GDM1 (cell line): ENCODE measurements around the gene PUS3.

Experiments used
- DNase-seq: peaks from one replicate; lab custom pipeline; 2025; lab: John Stamatoyannopoulos, UW

PUS3 gene, protein sequence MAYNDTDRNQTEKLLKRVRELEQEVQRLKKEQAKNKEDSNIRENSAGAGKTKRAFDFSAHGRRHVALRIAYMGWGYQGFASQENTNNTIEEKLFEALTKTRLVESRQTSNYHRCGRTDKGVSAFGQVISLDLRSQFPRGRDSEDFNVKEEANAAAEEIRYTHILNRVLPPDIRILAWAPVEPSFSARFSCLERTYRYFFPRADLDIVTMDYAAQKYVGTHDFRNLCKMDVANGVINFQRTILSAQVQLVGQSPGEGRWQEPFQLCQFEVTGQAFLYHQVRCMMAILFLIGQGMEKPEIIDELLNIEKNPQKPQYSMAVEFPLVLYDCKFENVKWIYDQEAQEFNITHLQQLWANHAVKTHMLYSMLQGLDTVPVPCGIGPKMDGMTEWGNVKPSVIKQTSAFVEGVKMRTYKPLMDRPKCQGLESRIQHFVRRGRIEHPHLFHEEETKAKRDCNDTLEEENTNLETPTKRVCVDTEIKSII

GRCh38 chr11:125902927-125903710, at the start of gene PUS3:
PUS3 (minus strand) TSS chr11:125903206; CDS start chr11:125896284, 6,922 bp downstream.
- DNase-seq = peak; percentile 68

- DNase-seq = no peak
Measured at GRCh38 chr11:125952559-125952958, 49.6 kb upstream of the PUS3 start.

DNA sequence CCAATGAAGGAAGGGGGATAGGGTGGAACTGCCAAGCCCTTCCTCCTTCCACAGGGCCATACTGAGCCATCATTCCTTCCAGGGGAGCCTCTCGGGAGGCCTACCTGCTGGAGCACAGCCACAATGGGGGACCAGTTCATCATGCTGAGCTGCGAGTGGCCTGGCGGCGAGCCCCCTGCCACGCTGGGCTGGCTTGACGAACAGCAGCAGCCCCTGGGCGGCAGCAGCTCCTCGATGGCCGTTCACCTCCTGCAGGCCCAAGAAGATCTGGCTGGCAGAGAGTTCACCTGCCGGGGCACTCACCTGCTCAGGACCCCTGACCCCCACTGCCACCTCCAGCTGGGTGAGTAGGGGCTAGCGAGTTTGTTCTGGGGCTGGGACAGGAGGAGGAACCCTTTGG, 48.7 kb upstream of the PUS3 start:
- no peak for DNase-seq

DNA sequence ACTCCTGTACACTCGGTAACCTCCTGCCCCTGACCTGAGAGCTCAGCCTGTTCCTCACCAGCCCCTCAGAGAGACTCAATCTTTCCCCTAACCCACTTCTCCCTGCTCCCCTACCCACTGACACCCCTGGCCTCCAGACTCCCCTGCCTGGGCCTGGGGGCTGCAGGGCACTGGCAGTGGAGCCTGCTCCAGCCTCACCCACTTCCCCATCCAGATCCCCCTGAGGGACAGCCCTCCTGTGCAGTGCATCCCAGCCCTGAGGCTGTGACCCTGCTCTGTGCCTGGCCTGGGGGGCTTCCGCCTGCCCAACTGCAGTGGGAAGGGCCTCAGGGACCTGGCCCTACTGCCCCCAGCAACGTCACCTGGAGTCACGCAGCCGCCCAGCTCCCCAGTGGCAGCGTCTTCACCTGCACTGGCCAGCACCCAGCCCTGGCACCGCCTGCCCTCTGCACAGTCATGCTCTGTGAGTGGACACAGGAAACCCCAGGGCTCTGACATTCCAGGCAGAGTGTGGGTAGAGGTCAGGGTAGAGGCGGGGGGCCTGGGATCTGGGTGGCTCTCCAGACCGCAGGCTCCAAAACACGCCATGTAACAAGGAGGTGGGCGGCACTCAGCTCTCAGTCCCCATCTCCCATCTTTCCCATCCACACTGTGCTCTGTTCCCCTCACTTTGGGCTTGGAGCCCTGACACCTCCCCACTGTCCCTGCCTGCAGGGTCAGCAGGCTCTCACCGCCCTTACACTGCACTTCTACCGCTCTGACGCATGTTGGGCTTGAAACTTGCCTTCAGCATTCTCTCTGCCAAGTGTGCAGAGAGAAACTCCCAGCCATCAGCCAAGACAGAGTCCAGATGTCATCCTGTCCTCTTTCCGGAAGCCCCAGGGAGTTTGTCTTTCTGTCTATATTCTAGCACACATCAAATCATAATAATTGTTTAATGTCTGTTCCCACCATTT, 48.0 kb upstream of the PUS3 start:
- DNase-seq = no peak

- DNase-seq = no peak
Measured at GRCh38 chr11:125950178-125950490, 47.1 kb upstream of the PUS3 start.

DNA sequence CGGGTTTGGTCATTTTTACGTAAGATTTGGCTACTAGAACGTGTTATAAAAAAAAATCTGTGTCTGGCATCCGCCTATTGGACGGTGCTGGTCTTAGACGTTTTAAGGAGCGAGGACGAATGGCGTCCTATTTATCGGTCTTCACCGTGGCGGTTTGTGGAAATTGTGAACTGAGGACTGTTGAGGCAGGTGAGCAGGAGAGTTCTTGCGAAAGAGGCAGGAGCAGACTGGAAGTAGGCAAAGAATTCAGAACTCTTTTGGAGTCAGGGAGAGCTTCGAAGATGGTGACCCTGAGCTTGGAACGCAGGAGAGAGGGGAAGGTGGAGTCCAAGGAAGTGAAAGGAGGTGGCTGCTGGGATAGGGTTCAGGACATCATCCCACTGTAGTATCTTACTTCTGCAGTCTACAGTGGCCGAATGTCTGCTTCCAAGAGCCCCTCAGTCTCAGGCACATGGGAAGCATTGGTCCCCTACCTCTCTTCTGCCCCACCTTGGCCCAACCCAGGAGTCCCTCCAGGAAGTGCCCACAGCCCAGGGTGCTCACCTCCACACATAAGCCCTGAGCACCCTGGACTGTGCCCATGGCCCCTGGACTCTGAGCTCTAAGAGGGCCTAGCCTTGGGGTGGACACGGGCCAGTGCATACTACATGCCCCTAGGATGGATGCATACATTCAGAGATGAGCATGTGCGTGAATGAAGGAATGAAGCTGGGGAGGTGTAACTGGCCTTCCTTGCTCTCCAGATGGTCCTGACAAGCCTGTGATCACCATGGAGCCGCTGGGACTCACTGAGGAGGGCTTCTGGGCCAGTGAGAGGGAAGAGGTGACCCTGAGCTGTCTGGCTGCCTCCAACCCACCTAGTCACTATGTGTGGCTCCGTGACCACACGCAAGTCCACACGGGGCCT, 46.5 kb upstream of the PUS3 start:
- DNase-seq = no peak

- DNase-seq = no peak
Measured at GRCh38 chr11:125948278-125949051, 45.5 kb upstream of the PUS3 start.

DNA sequence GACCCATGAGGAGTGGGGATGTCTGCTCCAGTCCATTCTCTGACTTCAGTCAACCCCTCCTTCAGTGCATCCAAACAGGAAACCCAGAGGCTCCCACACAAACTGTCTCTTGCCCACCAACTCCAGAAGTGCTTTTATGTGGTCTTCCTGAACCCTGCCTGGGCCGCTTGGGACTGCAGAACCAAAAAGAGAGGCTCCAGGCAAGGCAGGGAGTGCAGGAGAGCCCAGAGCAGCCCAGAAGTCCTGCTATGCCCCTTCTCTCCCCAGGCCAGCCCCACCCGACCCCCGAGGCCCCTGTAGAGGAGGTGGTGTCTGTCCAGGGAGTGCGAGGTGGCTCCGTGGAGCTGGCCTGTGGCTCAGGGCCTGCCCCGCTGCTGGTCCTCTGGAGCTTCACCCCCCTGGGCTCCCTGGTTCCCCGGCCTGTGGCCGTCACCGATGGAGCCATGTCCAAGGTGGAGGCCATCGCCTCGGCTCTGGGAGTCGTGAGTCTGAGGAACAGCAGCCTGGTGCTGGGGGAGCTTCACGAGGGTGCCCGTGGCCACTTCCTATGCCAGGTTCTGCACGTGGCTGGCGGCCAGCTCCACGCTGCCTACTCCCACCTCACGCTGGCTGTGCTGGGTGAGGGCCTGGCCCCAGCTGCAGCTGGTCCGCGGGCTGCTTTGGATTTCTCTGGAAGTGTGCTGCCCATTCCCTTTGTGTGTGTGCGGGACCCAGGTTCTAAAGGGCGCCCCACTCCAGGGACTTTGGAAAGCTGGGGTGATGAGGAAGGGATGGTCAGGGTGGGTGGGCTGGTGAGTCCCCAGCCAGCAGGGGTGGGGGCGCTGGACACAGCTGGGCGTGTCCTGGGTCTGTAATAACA, 44.6 kb upstream of the PUS3 start:
- no peak for DNase-seq

GRCh38 chr11:125946712-125947418, 43.9 kb upstream of the PUS3 start:
- DNase-seq = no peak

- DNase-seq = no peak
Measured at GRCh38 chr11:125945797-125946520, 43.0 kb upstream of the PUS3 start, which contains the start of gene VSIG10L2. VSIG10L2 (plus strand) TSS chr11:125946044; CDS start chr11:125946056, 12 bp downstream.

DNA sequence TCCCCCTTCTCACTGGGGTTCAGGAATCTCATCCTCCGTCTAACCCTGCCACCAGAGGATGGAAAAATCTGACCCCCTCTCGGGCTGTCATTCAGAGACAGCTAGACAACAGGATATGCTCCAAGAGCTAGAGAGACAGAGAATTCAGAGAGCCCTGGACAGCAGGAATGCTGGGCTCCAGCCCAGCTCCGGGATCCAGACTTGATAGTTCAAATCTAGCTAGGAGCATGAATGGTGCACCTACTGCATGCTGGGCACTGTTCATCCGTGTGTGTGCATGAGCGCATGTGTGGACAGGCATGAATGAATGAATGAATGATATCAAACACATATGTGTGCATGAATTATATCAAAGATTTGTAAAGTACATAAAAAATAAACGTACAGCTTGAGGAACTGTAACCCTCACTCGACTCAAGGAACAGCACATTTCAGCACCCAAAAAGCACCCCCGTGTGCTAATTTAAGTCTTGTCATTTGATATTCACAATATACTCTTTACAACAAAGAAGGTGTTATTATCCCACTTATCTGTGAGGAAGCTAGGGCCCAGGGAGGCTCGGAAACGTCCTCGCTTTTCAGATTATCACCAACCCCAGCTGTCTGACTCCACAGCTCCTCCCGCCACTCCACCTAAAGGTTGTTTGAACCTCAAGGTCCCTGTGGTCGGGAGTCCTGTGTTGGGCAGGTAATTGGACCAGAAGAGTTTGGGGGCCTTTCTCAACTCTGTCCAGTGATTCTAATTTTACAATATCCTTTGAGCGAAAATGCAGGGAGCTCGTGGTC, 42.2 kb upstream of the PUS3 start:
- no peak for DNase-seq

GRCh38 chr11:125944350-125945010, 41.5 kb upstream of the PUS3 start:
- DNase-seq = no peak

DNA sequence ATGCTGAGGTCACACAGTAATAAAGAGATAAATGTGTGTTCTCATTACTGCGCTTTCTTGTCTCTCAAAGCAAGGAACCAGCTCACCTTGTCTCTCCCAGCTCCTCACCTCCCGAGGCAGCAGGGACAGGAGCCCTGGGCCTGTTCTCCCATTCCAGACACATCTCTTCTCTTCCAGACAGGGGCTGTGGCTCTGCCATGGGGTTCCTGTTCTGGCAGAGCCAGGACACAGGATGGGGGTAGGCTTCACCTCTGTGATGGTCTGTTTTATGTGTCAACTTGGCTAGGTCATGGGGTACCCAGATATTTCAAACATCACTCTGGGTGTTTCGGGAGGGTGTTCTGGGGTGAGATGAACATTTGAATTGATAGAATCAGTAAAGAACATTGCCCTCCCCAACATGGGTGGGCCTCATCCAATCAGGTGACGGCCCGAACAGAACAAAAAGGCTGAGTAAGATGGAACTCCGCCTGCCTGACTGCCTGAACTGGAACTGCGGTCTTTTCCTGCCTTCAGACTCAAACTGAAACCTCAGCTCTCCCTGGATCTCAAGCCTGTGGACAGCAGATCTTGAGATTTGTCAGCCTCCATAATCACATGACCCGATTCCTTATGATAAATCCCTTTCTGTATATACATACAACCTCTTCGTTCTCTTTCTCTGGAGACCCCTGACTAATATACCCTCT, 40.8 kb upstream of the PUS3 start:
- no peak for DNase-seq

DNA sequence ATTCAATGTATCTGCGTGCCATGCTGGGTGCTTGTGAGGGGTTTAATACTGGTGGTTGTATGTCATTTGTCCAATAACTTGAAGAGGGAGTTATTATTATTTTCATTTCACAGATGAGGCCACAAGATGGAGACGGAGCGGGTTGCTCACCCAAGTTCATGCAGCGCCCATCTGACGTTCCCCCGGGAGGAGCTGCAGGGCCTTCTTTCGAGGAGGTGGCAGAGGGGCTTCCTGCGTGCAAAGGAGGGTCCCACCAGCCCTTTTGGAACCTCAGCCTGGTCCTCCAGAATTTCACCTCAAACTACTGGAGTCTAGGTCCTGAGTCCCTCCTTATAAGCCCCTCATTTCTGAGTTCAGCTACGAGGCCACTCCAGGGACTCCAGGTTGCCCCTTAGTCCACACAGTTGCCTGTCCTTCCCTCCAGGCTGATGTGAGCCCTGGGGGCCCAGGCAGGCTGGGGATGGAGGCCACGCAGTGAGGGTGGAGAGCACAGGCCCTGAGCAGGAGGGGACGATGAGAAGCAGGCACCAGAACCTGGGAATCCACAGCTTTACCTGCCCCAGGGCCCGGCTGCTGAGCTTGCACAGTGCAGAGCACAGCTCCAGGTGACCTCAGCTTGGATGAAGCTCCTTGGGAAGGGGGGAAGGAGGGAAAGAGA, 39.9 kb upstream of the PUS3 start:
- DNase-seq = no peak
